HG02571 (cell line): ENCODE measurements around the gene SH3RF1.

Experiments used
- ATAC-seq: cut with Tn5 transposase; IDR thresholded peaks from one replicate; pipeline ENCODE4 v1.9.1; 2021; ENCODE audit warnings: mild to moderate bottlenecking, moderate library complexity; ENCODE audit not compliant: unreplicated experiment

SH3RF1 gene

DNA sequence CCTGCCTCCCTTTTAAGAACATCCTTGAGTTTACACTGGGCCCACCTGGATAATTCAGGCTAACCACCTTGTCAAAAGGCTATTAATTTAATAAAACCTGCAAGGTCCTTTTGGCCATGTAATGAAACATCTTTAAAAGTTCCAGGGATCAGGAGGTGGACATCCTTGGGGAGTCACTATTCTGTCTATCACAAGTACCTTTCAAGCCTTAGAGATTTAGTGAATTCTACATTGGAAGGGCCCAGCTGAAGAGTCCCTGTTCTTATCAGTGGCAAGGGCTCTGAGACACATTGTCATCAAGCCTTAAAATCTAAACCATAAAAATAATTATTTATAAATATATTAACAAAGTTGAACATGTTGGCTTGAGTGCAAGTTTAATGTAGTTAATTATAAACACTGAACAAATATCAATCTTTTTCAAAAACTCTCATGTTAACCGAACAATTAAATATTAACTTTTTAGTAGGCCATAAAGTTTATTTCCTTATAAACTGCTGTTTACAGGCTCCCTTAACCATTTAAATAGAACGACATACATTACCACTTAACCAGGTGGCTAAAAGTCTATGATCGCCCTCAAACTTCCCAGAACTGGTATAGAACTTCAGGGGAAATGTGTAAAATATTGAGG lies 156.3 kb downstream of the SH3RF1 start:
- ATAC-seq = no peak

DNA sequence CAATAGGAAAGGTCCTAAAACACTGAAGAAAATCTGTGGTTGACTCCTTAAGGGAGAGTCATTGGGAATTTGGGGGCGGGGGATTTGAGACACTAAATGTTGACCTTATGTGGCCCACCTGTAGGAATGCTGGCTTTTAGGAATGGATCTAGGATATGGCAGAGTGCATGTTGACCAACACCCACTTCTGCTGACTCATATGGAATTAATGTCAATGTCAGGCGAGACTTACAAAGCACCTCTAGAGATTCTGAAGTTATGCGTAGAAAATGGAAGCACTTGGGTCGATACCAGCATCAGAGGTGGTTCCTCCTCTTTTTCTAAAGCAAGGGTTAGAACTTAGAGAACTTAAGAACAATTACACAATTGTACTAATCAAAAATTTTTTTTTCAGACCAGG lies 160.1 kb downstream of the SH3RF1 start:
- no peak for ATAC-seq

DNA sequence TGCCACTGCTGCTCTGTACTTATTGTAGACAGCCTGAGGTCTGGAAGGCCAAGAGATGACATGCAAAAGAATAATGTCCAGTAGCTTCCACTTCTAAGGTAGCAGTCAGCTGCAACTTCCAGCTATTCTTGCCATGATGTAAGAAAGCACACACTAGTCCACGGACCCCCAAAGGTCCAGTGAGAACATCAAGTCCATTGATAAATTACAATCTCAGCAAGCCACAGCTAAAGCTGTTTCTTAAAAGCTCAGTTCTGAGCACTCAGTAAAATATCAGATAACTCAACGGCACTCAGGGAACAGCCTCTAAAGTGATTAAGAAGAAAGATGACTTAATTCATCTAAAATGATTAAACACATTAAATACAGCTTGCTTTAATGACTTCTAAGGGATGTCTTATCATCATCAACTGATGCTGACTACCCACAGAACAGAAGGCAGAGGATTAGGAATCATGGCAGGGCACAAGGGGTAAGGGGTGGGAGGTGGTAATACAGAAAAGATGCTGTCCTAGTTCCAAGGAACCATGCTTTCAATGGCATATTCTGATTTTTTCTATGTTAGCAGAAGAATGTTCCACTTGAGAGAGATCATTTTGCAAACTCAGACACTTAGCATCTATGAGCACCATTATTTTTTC lies 161.6 kb downstream of the SH3RF1 start:
- ATAC-seq = no peak

DNA sequence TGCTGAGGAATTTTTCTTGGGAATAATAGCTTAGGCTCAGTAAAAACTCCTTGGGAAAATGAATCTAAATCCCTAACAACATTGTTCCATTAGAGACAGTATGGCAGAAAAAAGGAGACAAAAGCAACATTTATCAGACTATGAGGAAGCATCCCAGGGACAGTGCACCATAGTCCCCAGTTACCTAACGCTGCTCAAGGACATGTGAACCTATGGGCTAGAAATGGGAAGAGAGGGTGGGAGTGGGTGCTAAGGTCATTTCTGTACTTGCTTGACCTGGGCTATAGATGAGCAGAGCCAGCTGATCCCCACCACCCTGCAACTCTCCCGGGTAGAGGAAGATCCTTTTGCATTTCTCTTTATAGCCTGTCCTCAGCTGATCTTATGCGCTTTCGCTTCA lies 162.5 kb downstream of the SH3RF1 start:
- no peak for ATAC-seq

DNA sequence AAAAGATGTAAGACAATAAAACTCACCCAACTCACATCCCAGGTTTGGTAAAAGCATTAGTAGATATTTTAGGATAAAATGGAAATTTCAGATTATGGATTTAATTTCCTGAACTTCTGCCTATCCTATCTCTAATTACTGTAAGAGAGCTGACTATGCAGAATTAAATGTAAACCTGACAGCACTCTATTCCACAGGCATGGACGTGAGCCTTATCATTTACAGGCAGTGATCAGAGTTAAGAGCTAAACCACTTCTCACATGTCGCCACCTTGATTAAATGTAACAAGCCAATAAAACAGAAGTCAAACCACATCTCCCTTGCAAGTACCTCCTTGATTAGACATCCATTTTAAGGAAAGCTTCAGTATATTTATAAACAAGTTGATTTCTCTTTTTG lies 163.2 kb downstream of the SH3RF1 start:
- no peak for ATAC-seq

DNA sequence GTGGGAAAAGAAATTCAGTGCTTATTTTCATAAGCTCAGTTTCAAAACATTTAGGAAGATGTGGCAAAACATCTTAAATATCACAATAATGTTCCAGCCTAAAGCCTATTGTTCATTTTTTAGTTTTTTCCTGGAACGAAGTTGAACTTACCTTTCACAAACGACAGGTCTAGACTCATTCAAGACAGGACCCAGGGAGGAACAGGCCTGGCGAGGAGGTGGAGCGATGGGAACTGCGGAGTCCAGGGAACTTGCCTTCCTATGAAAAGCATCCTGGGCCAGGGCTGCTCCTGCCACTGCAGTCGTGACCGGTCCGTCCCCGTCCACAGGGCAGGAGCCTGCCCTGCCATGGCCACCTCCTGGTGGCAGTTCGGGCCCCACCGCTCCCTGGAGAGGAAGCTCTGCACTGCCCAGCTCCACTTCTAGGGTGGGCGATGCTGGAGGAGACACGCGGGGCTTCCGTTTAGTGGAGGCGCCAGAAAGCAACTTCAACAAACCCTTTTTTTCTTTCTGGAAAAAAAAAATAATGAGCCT lies 164.0 kb downstream of the SH3RF1 start:
- no peak for ATAC-seq

DNA sequence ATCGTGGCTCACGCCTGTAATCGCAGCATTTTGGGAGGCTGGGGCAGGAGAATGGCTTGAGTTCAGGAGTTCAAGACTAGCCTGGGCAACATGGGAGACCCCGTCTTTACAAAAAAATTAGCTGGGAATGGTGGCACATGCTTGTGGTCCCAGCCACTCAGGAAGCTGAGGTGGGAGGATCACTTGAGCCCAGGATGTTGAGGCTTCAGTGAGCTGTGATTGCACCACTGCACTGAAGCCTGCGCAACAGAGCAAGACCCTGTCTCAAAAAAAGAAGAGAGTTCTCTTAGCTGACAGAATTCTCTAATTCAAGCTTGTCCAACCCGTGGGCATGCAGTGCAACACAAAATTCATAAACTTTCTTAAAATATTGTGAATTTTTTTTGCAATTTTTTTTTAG lies 165.1 kb downstream of the SH3RF1 start:
- no peak for ATAC-seq

DNA sequence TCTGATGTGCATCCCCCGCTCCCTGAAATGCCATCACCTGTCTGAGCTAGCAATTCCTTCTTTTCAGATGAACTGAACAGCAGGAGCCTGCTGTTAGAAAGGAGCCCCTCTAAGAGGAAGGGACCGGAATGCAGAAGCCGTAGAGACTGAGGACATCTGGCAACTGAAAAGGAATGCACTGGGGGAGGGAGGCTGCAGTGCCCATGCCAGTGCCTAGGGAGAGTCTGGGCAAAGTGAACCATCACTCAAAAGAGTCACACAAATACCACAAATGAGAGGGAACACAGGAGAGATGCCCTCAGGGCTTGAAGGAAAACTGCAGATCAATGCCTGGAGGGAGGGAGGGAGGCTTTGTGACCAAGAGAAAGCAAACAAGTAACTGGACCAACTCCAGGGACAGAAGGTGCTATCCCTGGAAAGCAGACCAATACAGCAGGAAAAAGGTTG lies 166.8 kb downstream of the SH3RF1 start:
- ATAC-seq = no peak

DNA sequence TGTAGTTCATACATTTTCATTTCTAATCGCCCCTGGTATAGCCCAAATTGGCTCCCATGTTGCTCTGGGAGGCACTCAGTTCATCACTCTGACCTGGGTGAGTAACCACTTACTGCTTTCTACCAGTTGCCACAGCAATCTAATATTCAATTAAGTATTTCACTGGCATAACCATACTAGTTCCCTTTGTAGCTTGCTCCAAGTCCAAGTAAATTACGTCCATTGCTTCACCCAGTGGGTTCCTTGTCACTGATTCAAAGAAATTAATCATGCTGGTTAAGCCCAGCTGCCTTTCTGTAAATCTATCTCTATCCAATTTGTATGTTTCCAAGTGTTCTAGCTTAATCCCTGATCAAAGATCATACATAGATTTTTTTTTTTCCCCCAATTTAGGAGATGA lies 168.7 kb downstream of the SH3RF1 start:
- no peak for ATAC-seq

DNA sequence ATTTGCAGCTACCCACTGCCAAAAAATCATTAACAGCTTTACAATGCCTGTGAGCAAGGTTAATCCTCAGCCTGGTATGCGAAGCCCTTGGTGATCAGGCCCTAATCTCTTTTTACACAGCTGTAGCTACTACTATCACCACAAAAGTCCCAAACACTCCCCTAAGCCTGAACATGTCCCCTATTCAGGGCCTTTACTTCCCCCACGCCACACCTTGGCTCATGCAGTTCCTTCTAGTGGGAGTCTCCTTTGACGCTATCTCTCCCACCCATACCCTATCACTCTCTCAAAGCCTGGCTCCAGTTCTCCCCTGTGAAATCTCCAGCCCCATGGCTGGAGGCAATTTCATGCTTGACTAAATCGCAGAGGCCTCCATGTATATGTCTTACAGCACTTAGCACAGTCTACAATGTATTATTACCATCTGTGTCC lies 170.1 kb downstream of the SH3RF1 start:
- no peak for ATAC-seq

DNA sequence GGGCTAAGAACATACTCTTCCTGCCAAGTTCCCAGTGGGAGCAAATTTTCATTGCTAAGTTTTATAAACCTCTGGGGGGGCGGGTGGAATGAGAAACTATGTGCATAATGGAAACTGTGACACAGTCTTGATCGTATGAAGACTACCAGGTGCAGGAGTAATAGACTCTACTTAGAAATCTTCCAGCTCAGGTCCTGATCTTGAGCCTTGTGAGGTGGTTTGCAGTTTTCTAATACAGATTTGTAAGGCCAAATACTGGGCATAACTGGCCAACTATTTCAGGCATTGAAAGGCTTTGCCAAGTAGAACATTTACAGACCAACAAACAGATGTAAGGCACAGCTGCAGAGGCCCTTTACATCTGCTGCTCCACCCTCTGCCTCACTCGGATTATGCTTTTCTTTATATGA lies 171.0 kb downstream of the SH3RF1 start:
- ATAC-seq = peak; percentile 40

DNA sequence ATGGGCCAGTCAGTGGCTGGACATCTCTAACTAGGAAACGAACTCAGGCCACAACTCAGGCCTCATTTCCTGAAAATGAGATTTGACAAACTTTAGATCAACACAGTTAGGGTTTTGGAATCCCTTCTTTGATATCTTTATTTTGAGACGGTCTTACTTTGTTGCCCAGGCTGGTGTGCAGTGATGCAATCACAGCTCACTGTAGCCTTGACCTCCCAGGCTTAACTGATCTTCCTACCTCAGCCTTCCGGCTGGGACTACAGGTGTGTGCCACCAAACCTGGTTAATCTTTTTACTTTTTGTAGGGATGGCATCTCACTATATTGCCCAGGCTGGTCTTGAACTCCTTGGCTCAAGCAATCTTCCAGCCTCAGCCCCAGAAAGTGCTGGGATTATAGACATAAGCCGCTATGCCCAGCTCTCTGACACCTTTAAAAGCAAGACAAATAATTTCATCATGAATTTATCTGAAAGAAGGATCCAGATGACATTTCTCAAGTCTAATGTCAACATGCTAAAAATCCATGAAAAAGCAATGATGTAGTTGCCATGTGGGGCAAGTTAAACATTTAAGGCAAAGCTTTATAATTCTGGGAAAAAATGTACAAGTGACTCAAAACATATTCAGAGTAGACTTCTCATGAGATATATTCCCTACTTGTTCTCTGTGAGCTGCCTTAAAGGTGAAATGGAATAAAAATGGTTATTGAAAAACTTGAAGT lies 171.6 kb downstream of the SH3RF1 start:
- no peak for ATAC-seq

DNA sequence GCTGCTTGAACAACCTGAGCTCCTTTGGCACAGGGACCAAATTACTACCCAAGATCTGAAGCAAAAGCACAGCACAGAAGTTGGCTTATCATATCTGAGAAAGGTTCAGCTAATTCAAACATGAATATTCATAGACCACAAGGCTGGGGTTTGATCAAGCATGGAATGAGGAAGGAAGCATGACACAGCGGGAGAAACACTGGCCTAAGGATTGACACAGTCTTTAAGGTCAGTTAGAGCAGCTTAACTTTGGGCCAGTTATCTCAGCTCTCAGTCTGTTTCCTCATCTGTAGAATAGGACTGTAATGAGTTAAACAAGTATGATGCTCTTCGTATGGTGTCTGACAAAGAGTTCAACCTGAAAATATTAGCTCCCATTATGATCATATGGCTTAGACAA lies 172.2 kb downstream of the SH3RF1 start:
- ATAC-seq = peak; percentile 36

DNA sequence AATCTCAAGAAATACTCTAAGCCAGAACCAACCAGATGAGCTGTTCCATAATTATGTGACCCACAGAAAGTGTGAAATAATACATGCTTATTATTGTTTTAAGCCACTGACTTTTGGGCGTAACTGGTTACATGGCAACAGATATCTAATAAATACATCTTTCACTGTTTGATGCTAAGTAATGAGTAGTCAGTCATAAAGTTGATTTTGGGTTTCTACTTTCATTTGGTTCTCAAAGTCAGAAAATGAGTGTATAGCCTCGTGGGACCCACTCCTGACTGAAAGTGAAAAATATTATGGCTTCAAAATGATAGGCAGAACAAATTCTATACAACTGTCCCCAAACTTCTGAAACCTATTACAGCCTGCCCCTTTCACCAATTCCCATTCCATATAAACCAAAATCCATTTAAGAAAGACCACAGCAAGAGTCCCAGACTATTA lies 172.7 kb downstream of the SH3RF1 start:
- ATAC-seq = peak; percentile 48

DNA sequence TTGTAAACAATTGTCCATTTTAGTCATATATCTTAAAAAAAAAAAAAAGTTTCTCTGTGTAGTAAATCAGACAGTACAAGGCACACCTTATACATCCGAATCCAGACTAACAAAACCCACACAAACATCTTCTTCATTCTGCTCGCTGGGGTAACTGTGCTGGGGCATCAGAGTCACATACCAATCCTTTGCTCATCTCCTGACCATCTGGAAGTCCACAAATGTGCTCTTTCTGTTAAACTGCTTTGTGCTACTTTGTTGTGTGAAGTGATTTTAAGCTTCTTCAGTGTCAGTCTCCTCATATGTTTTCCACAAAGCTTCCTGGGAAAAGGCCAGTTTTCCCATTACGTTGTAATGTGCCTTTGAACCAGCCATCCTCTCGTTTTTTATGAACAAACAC lies 174.5 kb downstream of the SH3RF1 start:
- no peak for ATAC-seq

DNA sequence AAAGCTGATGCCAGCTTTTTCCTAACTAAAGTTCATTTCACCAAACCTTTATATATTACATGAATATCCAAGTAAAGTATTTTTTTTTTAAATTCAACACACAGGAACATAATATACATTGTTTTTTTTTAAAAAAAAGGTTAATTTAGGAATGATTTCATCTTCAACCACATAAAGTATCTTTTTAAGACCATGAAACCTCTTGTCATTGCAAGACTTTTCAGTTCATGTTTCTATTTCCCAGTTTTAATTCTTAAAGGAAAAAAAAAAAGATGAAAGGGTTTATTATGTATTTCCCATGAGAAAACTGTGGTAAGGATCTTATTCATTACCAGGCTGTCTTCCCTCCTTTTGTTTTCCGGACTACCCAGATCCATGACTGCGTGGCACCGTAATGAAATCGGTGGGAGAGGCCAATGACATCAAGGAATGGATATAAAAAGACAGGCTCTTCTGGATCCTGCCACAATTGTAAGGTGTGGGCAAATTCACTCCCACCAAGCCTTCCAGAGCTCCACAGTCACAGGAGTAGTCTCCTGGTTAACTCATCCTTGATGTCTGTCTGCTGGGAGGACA lies 176.0 kb downstream of the SH3RF1 start:
- no peak for ATAC-seq

DNA sequence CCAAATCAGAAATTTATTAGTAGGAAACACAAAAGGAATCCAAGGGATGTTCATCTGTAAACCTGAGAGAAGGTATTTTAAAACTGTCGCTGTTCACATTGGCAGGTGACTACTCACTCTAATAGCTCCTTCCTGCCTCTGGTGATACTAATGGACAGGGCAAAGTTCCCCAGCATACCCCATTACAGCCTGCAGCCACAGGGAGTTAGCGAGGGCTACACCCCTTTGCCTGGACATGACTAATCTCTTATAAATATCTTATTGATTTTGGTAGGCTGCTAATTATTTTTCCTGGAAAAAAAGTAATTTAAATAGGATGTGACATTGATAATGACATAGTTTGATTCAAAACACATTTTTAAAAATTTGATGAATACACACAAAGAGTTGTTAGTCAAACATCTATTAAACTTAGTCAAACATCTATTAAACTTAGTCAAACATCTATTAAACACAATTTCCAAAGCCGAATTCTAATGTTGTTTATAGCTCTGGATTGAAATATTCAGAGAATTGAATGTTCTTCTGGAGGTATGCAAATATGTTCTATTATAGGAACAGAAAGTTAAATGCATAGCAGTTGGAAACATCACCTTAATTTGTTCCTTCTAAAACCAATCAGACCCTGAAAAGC lies 177.8 kb downstream of the SH3RF1 start:
- no peak for ATAC-seq

DNA sequence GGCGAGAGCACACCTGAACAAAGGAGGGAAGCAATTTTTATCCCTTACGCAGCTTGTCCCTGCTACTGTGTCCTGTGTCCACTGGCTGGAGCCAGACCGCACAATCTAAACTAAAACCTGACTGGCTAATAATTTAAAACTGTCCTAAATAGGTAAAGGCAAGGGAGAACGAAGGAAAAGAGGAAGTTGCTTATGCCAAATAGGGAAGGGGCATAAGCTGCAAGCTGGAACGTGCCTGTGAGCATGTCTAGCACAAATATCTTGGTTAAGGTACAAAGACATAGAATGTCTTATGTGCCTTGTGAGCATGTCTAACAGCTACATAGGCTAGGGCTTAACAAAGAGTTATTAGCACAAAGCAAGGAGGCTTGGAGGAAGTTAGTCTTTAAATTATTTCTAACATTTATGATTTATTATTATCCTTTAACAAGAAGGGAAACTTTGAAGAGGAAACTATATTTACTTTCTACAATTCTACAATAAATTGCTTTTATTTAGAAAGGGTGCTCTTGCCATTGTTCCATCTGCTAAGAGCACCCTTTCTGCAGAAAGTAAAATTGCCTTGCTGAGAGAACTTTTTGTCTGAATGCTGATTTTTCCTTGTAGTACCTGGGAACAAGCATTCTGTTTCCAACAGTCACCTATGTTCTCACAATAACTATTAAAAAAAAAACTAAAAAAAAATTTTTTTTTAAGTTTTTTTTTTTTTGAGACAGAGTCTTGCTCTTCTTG lies 180.1 kb downstream of the SH3RF1 start:
- no peak for ATAC-seq

DNA sequence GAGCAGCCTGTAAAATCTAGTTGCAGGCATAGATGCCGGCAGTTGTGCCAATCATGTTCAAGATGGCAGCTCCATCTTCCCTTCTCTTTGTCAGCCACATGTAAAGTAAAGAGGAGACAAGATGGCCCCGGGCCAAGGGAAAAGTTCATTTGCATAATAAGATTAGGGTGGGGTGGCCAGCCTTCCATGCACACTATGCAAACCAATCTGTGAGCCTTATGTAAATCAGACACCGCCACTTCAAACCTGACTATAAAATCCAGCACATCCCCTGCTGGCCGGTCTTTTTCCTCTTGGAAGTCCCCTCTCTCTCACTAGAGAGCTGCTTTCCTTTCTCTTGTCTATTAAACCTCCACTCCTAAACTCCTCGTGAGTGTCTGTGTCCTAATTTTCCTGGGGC lies 181.8 kb downstream of the SH3RF1 start:
- no peak for ATAC-seq

DNA sequence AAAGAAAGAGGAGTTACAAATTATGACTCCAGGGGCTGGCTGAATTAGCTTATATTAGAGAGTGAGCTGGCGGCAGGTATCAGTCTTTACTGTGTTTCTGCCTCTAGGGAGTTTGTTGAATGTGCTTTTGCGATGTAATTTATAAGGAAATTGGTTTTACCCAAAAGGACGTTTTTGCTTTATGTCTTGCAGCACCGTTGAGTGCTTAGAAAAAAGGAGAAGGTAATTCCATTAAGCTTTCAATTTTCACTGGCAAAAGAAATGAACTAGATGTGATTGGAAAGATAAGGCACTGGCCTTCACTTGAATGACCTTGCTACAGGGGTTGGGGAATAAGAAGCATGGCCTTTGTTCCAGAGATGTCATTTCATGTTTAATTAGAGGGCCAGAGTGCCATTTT lies 185.8 kb downstream of the SH3RF1 start:
- no peak for ATAC-seq
